ENCODE results near the gene TPSD1. TPM values are rescaled to one million over a fixed set of nuclear protein-coding genes. Genes with fewer than 3 reads are reported as not detected.

TPSD1 gene
- total and polyA plus RNA-seq, 10 of the 15 experiments (the other 5 are each of a cell fraction or from before 2014, with no cell fraction given), result not detected

DNA sequence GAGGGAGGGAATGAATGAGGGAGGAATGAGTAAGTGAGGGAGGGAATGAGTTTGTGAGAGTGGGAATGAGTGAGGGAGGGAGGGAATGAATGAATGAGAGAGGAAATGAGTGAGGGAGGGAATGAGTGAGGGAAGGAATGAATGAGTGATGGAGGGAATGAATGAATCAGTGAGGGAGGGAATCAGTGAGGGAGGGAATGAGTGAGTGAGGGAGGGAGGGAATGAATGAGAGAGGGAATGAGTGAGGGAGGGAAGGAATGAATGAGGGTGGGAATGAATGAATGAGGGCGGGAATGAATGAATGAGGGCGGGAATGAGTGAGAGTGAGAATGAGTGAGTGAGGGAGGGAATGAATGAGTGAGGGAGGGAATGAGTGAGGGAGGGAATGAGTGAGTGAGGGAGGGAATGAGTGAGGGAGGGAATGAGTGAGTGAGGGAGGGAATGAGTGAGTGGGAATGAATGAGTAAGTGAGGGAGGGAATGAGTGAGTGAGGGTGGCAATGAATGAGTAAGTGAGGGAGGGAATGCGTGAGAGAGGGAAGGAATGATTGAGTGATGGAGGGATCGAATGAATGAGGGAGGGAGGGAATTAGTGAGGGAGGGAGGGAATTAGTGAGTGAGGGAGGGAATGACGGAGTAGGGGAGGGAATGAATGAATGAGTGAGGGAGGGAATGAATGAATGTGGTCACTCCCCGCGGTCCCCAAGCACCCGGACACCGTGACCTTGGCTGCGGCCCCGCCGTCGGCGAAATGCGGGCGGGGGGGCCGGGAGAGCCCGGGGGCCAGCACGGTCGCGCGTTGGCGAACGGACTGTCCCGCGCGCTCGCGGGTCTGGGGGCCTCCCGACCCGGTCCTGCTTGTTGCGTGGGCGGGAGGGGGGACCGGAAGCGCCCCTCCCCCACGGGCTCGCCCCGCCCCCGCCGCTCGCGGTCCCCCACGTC is 52.4 kb downstream of the TPSD1 start:
- POLR2A ChIA-PET, result interaction anchor here (0.6 kb wide), 1 partner anchor 1851 kb away, joined by 3 read pairs; no protein-coding TSS in a partner anchor
- no peaks in the 10 kb centered on the region for H3K27me3 ChIP-seq (replicated peaks in 1 of 2; ENCODE audit: control insufficient read depth in 2 of 2, insufficient read depth in 2 of 2, low read length in 1 of 2)
- H3K4me3 ChIP-seq, result peak overlapping the region; percentile 41; the same call in 1 of the 2 replicates
- RAD21 ChIA-PET (ENCODE audit: unreplicated experiment), result interaction anchor here (0.7 kb wide), 1 partner anchor 34 kb away, joined by 3 read pairs; no protein-coding TSS in a partner anchor
- no peaks in the 10 kb centered on the region; the same call in 2 of the 3 replicates for H3K9me3 ChIP-seq (replicated peaks; ENCODE audit: control insufficient read depth, insufficient read depth, low read length)
- H3K36me3 ChIP-seq (ENCODE audit: control insufficient read depth in 2 of 2, insufficient read depth in 2 of 2, low read length in 1 of 2), result peaks cover 0 to 6% of the 10 kb centered on the region in 2 experiments; a peak in 2 of 4 replicates
- peak; percentile 85 for FAIRE-seq
- peaks cover 16% of the 10 kb centered on the region for H3K4me1 ChIP-seq (ENCODE audit: control insufficient read depth, insufficient read depth, low read length)
- CTCF ChIA-PET, result interaction anchor here (0.6 kb wide), 1 partner anchor 11 kb away, joined by 3 read pairs; no protein-coding TSS in a partner anchor
- intact Hi-C loops (cut with micrococcal nuclease; ENCODE audit: unreplicated experiment) (loop anchor here (5.0 kb wide), 1 partner anchor 114 kb away; the partner anchor contains the start of gene UQCC4), in situ Hi-C loops (cut with MboI) (no loop called here)
- H2AFZ ChIP-seq (ENCODE audit: control insufficient read depth, low read depth, low read length), result peak overlapping the region; percentile 63
- ATAC-seq, result peak; percentile 46
- no TSS peak for BruUV-seq (replicated peaks)
- peak overlapping the region; percentile 64 for H3K4me2 ChIP-seq (ENCODE audit: control insufficient read depth, insufficient read depth)
- peak overlapping the region; percentile 100 for H3K27ac ChIP-seq (ENCODE audit: control insufficient read depth, insufficient read depth)
- no peak for DNase-seq (ENCODE audit: low read depth, low spot score)
- SMC1A ChIA-PET (ENCODE audit: uncharacterized antibody, unreplicated experiment), result no interaction called here
- H3K79me2 ChIP-seq (ENCODE audit: control insufficient read depth, insufficient read depth, low read length), result peaks cover 34% of the 10 kb centered on the region
- WGBS (ENCODE audit: insufficient coverage, insufficient replicate concordance, low lambda C conversion rate, missing lambda C conversion rate), result 0% methylated on average over 12 of the region's 43 CpGs
- H4K20me1 ChIP-seq (ENCODE audit: control insufficient read depth, insufficient read depth), result peaks cover 29% of the 10 kb centered on the region
- peak overlapping the region; percentile 62; the same call in 1 of the 2 replicates for H3K9ac ChIP-seq (ENCODE audit: control insufficient read depth, insufficient read depth, low read length)
- TF ChIP-seq, protein P1, sequence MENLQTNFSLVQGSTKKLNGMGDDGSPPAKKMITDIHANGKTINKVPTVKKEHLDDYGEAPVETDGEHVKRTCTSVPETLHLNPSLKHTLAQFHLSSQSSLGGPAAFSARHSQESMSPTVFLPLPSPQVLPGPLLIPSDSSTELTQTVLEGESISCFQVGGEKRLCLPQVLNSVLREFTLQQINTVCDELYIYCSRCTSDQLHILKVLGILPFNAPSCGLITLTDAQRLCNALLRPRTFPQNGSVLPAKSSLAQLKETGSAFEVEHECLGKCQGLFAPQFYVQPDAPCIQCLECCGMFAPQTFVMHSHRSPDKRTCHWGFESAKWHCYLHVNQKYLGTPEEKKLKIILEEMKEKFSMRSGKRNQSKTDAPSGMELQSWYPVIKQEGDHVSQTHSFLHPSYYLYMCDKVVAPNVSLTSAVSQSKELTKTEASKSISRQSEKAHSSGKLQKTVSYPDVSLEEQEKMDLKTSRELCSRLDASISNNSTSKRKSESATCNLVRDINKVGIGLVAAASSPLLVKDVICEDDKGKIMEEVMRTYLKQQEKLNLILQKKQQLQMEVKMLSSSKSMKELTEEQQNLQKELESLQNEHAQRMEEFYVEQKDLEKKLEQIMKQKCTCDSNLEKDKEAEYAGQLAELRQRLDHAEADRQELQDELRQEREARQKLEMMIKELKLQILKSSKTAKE (IDR thresholded peaks at IDR 0.05; ENCODE audit: low read depth, poor library complexity, severe bottlenecking), result no peak
- no peak for TF ChIP-seq MTA2 (IDR thresholded peaks at IDR 0.05; ENCODE audit: low read depth)
- TF ChIP-seq, protein P2, sequence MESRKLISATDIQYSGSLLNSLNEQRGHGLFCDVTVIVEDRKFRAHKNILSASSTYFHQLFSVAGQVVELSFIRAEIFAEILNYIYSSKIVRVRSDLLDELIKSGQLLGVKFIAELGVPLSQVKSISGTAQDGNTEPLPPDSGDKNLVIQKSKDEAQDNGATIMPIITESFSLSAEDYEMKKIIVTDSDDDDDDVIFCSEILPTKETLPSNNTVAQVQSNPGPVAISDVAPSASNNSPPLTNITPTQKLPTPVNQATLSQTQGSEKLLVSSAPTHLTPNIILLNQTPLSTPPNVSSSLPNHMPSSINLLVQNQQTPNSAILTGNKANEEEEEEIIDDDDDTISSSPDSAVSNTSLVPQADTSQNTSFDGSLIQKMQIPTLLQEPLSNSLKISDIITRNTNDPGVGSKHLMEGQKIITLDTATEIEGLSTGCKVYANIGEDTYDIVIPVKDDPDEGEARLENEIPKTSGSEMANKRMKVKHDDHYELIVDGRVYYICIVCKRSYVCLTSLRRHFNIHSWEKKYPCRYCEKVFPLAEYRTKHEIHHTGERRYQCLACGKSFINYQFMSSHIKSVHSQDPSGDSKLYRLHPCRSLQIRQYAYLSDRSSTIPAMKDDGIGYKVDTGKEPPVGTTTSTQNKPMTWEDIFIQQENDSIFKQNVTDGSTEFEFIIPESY (IDR thresholded peaks at IDR 0.05), result no peak
- TF ChIP-seq ETV6 (conservative IDR thresholded peaks at IDR 0.05 in 1 of 2, IDR thresholded peaks at IDR 0.05 in 1 of 2; ENCODE audit: borderline replicate concordance in 1 of 2, low read depth in 1 of 2), result no peak
- 0 out of 2 replicates have a peak, but pooled peaks have one; percentile 67 for TF ChIP-seq ZNF217 (IDR thresholded peaks at IDR 0.05)
- TF ChIP-seq RUNX3 (IDR thresholded peaks at IDR 0.05; ENCODE audit: low read length), result peak; percentile 28
- peak; percentile 69 to 98 for TF ChIP-seq EGR1 (IDR thresholded peaks at IDR 0.05; ENCODE audit: borderline replicate concordance in 1 of 2, low read depth in 2 of 2, low read length in 2 of 2)
- no peak for TF ChIP-seq RAD21 (IDR thresholded peaks at IDR 0.05; ENCODE audit: insufficient read depth, low read depth, low read length)
- no peak for TF ChIP-seq CHD2 (IDR thresholded peaks at IDR 0.05; ENCODE audit: borderline replicate concordance, low read depth, low read length)
- TF ChIP-seq HDGF (IDR thresholded peaks at IDR 0.05), result peak; percentile 24; the same call in 1 of the 2 replicates
- TF ChIP-seq USF2 (IDR thresholded peaks at IDR 0.05; ENCODE audit: borderline replicate concordance, low read depth, low read length), result no peak
- TF ChIP-seq, protein P3, sequence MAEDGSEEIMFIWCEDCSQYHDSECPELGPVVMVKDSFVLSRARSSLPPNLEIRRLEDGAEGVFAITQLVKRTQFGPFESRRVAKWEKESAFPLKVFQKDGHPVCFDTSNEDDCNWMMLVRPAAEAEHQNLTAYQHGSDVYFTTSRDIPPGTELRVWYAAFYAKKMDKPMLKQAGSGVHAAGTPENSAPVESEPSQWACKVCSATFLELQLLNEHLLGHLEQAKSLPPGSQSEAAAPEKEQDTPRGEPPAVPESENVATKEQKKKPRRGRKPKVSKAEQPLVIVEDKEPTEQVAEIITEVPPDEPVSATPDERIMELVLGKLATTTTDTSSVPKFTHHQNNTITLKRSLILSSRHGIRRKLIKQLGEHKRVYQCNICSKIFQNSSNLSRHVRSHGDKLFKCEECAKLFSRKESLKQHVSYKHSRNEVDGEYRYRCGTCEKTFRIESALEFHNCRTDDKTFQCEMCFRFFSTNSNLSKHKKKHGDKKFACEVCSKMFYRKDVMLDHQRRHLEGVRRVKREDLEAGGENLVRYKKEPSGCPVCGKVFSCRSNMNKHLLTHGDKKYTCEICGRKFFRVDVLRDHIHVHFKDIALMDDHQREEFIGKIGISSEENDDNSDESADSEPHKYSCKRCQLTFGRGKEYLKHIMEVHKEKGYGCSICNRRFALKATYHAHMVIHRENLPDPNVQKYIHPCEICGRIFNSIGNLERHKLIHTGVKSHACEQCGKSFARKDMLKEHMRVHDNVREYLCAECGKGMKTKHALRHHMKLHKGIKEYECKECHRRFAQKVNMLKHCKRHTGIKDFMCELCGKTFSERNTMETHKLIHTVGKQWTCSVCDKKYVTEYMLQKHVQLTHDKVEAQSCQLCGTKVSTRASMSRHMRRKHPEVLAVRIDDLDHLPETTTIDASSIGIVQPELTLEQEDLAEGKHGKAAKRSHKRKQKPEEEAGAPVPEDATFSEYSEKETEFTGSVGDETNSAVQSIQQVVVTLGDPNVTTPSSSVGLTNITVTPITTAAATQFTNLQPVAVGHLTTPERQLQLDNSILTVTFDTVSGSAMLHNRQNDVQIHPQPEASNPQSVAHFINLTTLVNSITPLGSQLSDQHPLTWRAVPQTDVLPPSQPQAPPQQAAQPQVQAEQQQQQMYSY (CRISPR knock-in tag; IDR thresholded peaks at IDR 0.05), result no peak
